Bronchial epithelial cell (primary cell): Measurements from ENCODE around the gene HTR4. TPM values are rescaled to one million over a fixed set of nuclear protein-coding genes. Genes with fewer than 3 reads are reported as not detected.

Experiments used
- DNase-seq: peaks from one replicate; pipeline ENCODE4 v3.0.0-alpha.2; 2010; ENCODE audit warnings: low read depth
- FAIRE-seq: peaks from 2 replicates; lab custom pipeline; 2011; peaks lifted over from hg19 to GRCh38; lab: Jason Lieb, UNC
- H3K27me3 ChIP-seq: 2 replicates; pipeline ENCODE4 v1.5.1; 2011; ENCODE audit warnings: low read length; ENCODE audit not compliant: control insufficient read depth, insufficient read depth
- H3K36me3 ChIP-seq: 2 replicates; pipeline ENCODE4 v1.5.1; 2011; ENCODE audit warnings: low read length; ENCODE audit not compliant: control insufficient read depth, insufficient read depth
- H3K4me3 ChIP-seq: 2 replicates; pipeline ENCODE4 v1.5.1; 2011; ENCODE audit warnings: mild to moderate bottlenecking, low read depth, low read length, control low read depth
- total RNA-seq: library from RNA; depleted of rRNA; stranded (reverse); fragments of >200 nt; gene quantifications from 2 replicates; pipeline ENCODE4 v1.2.1, GENCODE V29; 2014
- TF ChIP-seq, protein P1 (sequence below): IDR thresholded peaks from 2 replicates; pipeline ENCODE4 v1.5.1; 2011; ENCODE audit warnings: mild to moderate bottlenecking, moderate library complexity, low read length, control low read depth, inconsistent platforms; ENCODE audit not compliant: insufficient read depth, severe bottlenecking

The HTR4 gene
- total RNA-seq, 1 donor from 2014 or later = not detected

DNA sequence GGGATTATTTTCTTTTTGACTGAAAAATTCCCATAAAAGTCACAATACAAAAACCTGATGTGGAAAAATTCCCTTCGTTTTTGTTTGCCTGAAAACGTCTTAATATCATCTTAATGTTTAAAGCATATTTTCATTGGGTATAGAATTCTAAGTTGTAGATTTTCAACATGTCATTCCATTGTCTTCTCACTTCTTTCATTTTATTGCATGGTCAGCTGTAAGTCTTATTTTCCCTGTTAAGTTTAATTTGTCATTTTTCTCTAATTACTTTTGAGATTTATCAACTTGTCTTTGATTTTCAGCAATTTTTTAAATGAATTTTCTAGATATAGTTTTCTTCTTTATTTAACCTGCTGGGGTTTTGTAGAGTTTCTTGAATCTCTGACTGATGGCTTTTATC lies 138.9 kb downstream of the HTR4 start:
- H3K36me3 ChIP-seq = no peaks in the 10 kb centered on the region
- TF ChIP-seq, protein P1, sequence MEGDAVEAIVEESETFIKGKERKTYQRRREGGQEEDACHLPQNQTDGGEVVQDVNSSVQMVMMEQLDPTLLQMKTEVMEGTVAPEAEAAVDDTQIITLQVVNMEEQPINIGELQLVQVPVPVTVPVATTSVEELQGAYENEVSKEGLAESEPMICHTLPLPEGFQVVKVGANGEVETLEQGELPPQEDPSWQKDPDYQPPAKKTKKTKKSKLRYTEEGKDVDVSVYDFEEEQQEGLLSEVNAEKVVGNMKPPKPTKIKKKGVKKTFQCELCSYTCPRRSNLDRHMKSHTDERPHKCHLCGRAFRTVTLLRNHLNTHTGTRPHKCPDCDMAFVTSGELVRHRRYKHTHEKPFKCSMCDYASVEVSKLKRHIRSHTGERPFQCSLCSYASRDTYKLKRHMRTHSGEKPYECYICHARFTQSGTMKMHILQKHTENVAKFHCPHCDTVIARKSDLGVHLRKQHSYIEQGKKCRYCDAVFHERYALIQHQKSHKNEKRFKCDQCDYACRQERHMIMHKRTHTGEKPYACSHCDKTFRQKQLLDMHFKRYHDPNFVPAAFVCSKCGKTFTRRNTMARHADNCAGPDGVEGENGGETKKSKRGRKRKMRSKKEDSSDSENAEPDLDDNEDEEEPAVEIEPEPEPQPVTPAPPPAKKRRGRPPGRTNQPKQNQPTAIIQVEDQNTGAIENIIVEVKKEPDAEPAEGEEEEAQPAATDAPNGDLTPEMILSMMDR = no peak
- no peak overlapping the region for H3K4me3 ChIP-seq
- no peaks in the 10 kb centered on the region for H3K27me3 ChIP-seq
- DNase-seq (no peak), FAIRE-seq (no peak)

DNA sequence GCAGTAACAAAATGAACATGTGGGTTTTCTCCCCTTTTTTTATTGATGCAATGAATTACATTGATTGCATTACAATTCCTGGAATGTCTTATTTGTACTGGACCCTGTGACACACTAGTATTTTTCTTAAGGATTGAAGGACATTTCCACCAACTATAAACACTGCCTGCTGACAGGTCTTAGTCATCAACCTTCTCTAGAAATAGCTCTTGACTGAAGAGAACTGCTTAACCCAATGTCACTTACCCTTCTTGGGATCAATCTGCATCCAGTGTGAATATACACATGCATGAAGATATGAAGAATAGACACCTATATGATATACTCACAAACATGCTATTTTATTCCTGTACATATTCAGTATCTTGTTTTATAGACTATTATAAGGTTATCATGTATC lies 140.0 kb downstream of the HTR4 start:
- Histone ChIP-seq H3K36me3 (no peaks in the 10 kb centered on the region), H3K27me3 (no peaks in the 10 kb centered on the region), H3K4me3 (no peak overlapping the region)
- TF ChIP-seq, protein P1 = no peak
- FAIRE-seq = no peak
- DNase-seq = no peak

DNA sequence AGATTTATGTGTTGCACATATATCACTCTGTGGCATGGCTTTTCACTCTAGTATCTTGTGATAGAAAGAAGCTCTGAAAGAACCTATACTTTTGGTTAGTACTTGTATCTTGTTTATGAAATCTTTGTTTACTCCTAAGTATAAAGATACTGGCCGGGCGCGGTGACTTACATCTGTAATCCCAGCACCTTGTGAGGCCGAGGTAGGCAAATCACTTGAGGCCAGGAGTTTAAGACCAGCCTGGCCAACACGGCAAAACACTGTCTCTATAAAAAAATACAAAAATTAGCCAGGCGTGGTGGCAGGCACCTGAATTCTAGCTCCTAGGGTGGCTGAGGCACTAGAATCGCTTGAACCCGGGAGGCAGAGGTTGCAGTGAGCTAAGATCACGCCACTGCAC lies 141.8 kb downstream of the HTR4 start:
- Histone ChIP-seq H3K27me3 (no peaks in the 10 kb centered on the region), H3K4me3 (no peak overlapping the region), H3K36me3 (no peaks in the 10 kb centered on the region)
- no peak for FAIRE-seq
- DNase-seq = no peak
- TF ChIP-seq, protein P1 = no peak

DNA sequence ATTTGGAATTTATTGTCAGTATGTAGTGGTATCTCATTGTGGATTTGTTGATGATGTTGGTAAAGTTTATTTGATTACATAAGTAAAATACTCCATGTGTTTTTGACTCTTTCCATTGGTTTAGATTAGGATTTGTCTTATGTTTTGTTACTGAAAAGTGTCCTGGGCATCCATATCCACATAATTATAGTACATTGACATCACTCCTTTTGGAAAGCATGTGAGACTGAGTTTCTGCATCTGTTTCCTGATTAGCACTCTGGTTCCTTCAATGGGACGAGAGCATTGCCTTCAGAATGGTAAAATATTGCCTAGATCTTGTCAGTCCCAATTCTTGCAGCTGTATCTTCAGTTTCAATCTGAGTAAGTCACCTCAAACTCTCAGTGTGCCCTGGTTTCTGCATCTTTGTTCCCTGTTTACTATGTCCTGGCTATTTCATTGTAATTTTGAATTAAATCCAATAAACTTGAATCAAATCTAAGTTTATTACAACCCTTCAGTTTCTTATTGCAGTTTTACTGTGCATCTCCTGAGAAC lies 142.4 kb downstream of the HTR4 start:
- no peak for FAIRE-seq
- H3K27me3 ChIP-seq = no peaks in the 10 kb centered on the region
- no peak overlapping the region for H3K4me3 ChIP-seq
- DNase-seq = no peak
- TF ChIP-seq, protein P1 = no peak
- no peaks in the 10 kb centered on the region for H3K36me3 ChIP-seq

DNA sequence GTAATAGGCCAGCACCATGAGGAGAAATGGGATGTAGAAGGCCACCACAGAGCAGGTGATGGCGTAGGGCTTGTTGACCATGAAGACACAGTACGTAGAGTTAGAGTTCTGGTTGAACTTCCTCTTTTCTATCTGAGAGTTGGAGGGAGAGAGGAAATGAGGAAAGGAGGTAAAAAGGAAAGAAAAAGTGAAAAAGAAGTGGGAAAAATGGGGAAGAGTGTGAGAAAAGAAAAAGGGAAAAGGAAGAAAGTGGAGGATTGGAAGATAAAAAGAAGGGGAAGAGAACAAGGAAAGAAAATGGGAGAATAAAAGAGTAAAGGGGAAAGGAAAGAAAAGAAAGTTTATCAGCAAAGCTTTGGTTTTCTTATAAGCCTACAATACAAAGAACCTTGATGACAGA lies 144.4 kb downstream of the HTR4 start:
- Histone ChIP-seq H3K4me3 (no peak overlapping the region), H3K36me3 (no peaks in the 10 kb centered on the region), H3K27me3 (no peaks in the 10 kb centered on the region)
- DNase-seq (no peak), FAIRE-seq (no peak)
- TF ChIP-seq, protein P1 = no peak

DNA sequence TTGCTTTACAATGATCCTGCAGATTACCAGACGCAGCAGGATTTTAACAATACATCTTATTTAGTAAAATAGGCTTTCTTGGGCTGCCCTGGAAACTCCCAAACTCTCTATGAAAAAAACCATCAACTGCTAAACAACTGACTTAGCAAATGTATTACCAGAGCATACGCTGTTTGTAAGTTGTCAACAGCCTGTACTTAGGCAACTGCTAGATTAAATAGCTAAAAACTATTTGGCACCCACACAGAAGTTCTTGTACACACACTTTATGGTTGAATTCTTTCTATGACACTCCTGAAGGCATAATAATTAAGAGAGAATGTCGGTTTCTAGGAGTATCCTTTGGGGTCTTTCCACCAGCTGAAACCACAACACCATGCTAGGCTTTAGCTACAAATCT lies 146.7 kb downstream of the HTR4 start:
- TF ChIP-seq, protein P1 = no peak
- Histone ChIP-seq H3K27me3 (no peaks in the 10 kb centered on the region), H3K36me3 (no peaks in the 10 kb centered on the region), H3K4me3 (no peak overlapping the region)
- no peak for FAIRE-seq
- no peak for DNase-seq
